NCI-H526 (cell line): Measurements from ENCODE around the gene CMC2.

Experiments
- DNase-seq, 2 experiments: peaks; one replicate each; lab custom pipeline; 2025; lab: John Stamatoyannopoulos, UW

CMC2 gene

GRCh38 chr16:80974649-80975376 lies 31.9 kb downstream of the CMC2 start:
- no peak for DNase-seq

- no peak for DNase-seq
These were observed 32.7 kb downstream of the CMC2 start for GRCh38 chr16:80973991-80974390.

GRCh38 chr16:80972611-80973010 lies 34.1 kb downstream of the CMC2 start:
- no peak for DNase-seq

DNA sequence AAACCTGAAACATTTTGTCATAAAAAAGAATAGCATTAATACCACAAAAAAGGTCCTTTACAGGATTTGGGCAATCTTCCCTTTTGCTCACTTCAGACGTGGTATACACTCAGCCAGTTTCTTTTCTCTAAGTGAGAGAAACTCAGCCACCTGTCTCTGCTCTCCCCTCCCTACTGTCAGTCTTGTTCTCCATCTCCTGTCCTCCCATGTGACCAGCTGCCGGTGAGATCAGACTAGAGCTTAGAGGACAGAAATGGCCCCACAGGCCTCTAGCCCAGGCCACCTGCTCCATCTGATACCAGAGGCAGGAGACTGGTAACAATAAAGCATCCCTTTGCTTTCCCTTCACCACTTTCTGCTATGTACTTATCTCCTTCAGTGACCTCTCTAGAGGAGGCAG lies 34.9 kb downstream of the CMC2 start:
- DNase-seq = no peak

DNA sequence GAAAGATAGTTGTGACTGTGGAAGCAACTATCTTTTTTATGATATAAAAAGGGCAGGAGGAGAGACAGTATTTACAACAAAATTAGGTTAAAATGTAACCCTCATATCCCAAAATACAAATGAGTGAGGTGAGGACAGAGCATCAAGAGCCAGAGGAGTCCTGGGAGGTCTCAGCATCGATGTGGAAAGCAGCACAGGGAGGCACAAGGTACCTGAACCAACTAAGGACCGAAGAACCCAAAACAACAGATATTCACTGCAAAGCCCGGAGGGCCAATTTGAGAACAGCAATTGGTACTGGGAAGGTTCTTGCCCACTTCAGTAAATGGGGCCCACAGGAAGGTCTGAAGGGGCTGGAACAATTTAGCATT lies 37.6 kb downstream of the CMC2 start:
- no peak for DNase-seq

GRCh38 chr16:80968386-80969113 lies 38.1 kb downstream of the CMC2 start:
- no peak for DNase-seq

- DNase-seq = no peak
These were observed 40.1 kb downstream of the CMC2 start for GRCh38 chr16:80966617-80967016.

GRCh38 chr16:80964351-80964750 lies 42.3 kb downstream of the CMC2 start:
- no peak for DNase-seq

DNA sequence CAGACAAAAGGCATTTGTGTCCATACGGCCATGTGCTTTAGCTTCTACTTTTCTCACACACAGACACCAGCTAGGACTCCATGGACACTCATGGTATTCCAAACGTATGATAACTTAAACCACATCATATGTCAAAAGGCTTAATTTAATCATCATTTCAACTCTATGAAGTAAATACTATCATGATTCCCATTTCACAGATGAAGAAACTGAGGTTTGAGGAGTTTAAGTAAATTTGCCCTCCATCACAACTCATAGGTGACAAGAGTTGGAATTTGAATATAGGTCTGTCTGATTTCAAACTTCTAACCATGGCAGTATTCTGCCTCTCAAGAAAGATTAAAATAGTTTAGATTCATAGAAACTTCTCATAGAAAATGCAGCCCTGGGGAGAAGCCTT lies 43.8 kb downstream of the CMC2 start:
- no peak for DNase-seq

DNA sequence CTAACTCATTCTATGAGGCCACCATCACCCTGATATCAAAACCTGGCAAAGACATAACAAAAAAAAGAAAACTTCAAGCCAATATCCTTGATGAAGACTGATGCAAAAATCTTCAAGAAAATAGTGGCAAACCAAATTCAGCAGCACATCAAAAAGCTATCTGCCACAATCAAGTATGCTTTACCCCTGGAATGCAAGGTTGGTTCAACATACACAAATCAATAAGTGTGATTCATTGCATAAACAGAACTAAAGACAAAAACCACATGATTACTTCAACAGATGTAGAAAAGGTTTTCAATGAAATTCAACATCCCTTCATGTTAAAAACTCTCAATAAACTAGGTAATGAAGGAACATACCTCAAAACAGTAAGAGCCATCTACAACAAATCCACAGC lies 48.4 kb downstream of the CMC2 start:
- no peak for DNase-seq

DNA sequence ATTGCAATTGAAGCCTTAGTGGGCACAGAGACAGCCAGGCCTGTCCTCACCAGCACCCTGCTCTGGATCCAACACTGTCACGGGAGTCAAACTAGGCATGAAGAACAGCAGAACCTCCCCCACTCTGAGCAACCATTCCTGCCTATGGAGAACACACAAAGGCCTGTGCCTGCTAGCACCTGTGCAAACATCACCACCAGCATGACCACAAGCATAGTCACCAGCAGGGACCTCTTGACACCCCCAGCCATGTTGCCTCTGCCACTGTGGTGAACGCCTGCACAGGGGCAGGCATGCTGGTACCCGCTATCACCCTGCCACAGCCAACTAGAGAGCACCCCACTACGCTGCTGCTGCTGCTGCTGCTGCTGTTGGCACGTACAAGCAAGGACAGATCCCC lies 51.7 kb downstream of the CMC2 start:
- no peak for DNase-seq

DNA sequence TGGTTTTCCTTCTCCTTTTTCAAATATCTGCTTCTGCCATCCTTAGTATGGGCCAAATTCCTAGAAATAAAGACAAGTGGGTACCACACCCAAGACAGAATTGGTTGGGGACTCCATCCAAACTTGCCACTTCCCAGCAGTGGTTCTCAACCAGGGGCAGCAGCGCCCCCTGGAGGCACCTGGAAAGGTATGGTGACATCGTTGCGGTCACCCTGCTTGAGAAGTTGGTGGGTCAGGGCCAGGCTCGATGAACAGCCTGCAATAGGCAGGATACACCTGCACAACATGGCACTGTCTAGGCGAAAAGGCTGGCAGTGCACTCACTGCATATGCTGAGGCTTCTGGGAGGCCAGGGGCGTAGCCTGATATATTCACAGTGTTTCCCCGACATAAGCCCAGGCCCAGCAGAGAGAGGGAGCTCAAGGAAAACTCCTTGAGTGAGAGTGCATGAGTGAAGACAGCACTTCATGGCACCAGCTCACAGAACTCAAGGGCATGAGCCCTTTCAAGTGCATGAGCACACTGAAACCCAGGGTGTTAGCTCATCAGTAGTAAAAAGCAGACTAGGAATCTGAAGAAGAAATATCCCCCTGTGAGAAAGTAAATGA lies 57.7 kb downstream of the CMC2 start:
- DNase-seq = peak in 1 of 2 experiments; percentile 45

DNA sequence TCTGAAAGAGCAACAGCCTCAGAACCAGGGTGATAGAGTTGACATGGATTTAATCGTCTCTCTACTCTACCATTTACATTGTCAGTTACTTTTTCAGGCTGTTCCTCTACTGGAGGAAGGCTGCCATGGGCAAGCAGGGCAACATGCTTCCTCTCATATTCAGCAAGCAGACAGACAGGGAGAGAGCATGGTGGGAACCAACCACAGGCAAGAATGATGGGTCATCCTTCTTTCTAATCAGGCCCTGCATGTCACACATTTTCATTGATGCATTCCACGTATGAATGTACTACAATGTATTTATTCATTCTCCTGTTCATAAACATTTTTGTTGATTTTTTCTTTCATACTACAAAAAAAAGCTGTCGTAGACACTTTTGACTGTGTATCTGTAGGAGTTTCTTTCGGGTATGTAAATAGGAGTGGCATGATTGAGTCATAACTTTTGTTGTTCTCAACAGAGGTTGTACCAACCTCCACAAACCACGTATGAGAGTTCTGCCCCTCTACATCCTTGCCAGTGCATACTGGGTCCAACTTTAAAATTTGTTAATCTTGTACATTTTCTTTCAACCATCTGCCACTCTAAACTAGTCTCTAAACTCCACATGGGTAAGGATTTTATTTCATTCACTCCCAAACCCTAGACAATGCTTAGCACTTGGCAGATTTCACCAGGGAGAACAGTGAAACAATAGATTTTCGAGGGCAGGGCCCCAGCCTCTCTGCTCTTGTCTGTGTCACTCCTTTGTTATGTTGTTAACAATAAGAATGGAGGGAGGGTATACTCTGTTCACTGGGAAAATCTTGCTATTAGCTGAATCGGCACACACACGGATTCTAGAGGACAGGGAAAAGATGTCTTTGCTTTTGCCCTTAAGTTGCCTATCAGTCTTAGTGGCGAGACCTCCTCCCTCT lies 58.7 kb downstream of the CMC2 start:
- DNase-seq = no peak

- DNase-seq = no peak
These were observed 59.4 kb downstream of the CMC2 start for GRCh38 chr16:80947239-80947638.

DNA sequence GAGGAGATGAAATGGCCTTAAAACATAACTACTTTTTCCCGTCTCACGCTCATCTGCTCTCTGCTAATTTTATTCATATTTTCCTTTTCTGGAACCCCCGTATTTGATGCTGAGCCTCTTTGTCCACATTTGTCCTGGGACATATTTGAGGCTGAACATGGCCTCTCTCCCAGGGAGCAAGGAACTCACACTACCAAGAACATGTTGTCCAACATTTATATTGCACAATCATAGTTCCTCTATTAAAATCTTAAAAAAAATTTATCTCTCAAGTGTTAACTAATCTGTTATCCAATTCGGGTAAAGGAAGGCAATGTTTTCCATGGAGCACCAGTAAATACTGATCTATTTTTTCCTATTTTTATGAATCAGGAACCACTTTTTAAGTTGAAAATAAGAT lies 60.2 kb downstream of the CMC2 start:
- no peak for DNase-seq

DNA sequence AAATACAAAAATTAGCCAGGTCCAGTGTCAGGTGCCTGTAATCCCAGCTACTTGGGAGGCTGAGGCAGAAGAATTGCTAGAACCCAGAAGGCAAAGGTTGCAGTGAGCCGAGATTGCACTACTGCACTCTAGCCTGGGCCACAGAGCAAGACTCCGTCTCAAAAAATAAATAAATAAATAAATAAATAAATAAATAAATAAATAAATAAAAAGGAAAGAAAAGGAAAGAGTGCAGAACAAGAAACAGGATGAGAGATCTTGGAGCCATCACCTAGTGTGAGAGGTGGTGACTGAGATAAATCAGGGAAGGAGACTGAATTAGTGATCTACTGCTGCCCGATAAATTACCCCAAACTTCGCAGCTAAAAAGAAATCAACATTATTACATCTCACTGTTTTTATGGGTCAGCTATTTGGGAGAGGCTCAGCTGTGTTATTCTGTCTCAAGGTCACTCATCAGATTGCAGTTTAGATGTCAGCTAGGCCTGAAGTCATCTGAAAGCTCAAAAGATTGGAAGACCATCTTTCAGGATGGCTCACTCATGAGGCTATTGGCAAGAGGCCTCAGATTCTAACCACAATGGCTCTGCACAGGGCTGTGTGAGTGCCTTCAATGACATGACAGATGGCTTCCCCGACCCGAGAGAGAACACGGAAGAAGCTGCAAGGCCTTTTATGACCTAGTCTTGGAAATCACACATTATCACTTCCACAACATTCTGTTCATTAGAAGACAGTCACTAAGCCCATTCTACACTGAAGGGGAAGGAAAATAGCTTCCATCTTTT lies 66.4 kb downstream of the CMC2 start:
- no peak for DNase-seq

DNA sequence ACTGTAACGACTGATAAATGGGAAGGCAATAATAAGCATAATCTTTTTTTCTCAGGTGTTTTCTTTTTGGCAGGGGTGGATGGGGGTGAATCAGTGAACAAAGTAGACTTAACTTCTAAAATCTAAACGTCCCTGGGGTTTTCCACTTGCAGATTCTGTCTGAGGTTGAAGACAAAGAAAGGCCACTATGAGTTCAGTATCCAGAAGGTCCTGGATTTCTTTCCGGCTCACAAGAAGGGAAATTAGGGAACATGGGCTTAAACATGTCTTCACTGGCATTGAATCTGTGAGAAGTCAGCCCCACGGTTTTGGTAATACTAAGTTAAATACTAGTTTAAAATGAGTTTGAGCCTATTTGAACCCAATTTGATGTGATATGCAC lies 67.8 kb downstream of the CMC2 start:
- no peak for DNase-seq

DNA sequence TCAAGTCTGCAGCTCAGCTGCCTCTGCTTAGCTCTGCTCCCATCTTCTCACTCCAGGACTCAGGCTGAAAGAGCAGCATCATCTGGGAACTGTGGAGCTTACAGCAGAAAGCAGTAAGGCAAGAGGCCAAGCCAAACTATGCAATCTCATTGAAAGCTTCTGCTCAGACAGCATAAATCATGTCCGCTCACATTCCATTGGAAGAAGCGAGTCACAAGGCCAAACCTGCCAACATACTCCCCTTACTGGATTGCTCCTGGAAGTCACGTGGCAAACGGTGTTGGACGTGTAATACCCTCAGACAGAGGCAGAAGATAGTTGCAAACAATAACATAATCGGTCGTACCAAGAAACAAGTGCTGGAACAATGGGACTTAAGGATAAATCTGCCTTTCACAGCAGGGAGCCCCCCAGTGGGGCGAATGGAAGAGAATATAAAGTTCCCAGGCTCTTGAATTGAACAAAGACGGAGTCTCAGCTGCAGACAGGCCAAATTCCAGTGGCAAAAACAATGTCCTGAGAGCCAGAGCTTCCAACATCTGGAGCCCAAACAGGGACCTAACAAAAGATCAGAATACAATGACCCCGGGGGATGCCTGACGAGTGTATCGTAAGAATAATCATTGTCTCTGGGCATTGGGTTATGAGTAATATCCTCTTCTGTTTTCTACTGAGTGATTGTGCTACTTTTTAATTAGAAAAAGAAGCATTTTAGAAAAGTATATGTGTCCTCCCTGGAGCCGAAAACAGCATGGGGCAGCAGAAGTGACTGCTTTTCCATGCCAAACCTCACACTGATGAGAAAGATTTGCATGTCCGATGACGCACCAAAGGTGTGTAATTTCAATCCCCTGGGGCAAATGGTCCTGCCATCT lies 68.4 kb downstream of the CMC2 start:
- peak in 1 of 2 experiments; percentile 27 for DNase-seq

GRCh38 chr16:80936410-80936809 lies 70.3 kb downstream of the CMC2 start:
- no peak for DNase-seq

GRCh38 chr16:80935691-80936090 lies 71.0 kb downstream of the CMC2 start:
- DNase-seq = no peak

DNA sequence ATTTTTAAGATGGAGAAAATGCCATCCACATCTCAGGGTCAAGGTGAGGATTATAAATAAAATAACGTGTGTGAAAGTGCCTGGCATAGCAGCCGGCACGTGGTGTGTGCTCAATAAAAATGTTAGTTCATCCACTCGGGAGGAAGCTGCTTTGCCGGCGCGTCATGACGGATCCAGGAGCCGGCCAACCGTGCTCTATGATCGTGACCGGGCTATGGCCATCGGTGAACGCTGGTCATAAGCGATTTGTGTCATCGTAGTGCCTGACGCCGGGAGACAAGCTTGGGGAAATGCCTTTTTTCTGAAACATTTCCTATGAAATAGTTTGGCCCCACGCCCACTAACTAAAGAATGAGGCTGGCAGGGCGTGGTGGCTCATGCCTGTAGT lies 74.0 kb downstream of the CMC2 start:
- DNase-seq = no peak
